ENCODE measurements around the gene ACBD4. TPM values are rescaled to one million over a fixed set of nuclear protein-coding genes. Genes with fewer than 3 reads are reported as not detected.

The ACBD4 gene
- total and polyA plus RNA-seq, 2 of the 4 experiments (the other 2 are of a cell fraction), result 2.3 to 5.7 TPM

GRCh38 chr17:45086391-45086790, 49.1 kb upstream of the ACBD4 start (continued):
- TF ChIP-seq MXI1 (IDR thresholded peaks at IDR 0.05; ENCODE audit: borderline replicate concordance, low read depth, low read length), result no peak
- no peak for TF ChIP-seq MAZ (IDR thresholded peaks at IDR 0.05; ENCODE audit: borderline replicate concordance, low read depth, low read length)
- no peak for TF ChIP-seq FOS (IDR thresholded peaks at IDR 0.05; ENCODE audit: low read depth, low read length)
- no peak for TF ChIP-seq SMC3 (IDR thresholded peaks at IDR 0.05; ENCODE audit: low read depth, low read length)

GRCh38 chr17:45086865-45087503, 48.5 kb upstream of the ACBD4 start:
- Histone ChIP-seq H3K79me1 (ENCODE audit: low read depth in 1 of 2, low read length in 2 of 2) (peaks cover 15 to 65% of the 10 kb centered on the region in 2 experiments), H3K36me3 (ENCODE audit: control insufficient read depth, insufficient read depth, low read length) (peaks cover 53% of the 10 kb centered on the region), H3K18ac (ENCODE audit: low read depth, low read length) (no peak overlapping the region), H2AFZ (replicated peaks; ENCODE audit: low read length, poor library complexity) (no peak overlapping the region), H3K4ac (ENCODE audit: low read depth, low read length) (peak overlapping the region; percentile 80; the same call in 1 of the 2 replicates), H3K9me3 (ENCODE audit: control insufficient read depth, insufficient read depth, low read length) (no peaks in the 10 kb centered on the region), H3K4me1 (ENCODE audit: control insufficient read depth, insufficient read depth, low read length) (peaks cover 23% of the 10 kb centered on the region), H3K23ac (ENCODE audit: low read depth, low read length) (peak overlapping the region; percentile 66; the same call in 1 of the 2 replicates), H4K91ac (ENCODE audit: insufficient read depth, low read depth, low read length) (no peak overlapping the region), H3K27ac (ENCODE audit: insufficient read depth, low read length) (peak overlapping the region; percentile 85; the same call in 1 of the 2 replicates), H3K4me3 (ENCODE audit: insufficient read depth, low read depth, low read length) (no peak overlapping the region), H3K14ac (replicated peaks; ENCODE audit: low read depth, low read length) (peak overlapping the region; percentile 63; the same call in 1 of the 2 replicates), H3K56ac (ENCODE audit: extremely low read depth, insufficient read depth, low read length) (no peak overlapping the region), H3K9me1 (ENCODE audit: insufficient read depth, low read length) (peaks cover 24% of the 10 kb centered on the region), H4K8ac (ENCODE audit: low read depth in 2 of 2, low read length in 2 of 2) (peak overlapping the region in 1 of 2 experiments; percentile 27; a peak in 1 of 4 replicates), H2AK9ac (replicated peaks; ENCODE audit: low read depth, low read length, poor library complexity) (no peak overlapping the region), H2AK5ac (ENCODE audit: low read depth, low read length) (no peak overlapping the region), H2BK15ac (ENCODE audit: low read depth, low read length) (peak overlapping the region; percentile 31; the same call in 1 of the 3 replicates), H2BK120ac (ENCODE audit: low read depth, low read length) (no peak overlapping the region), H4K20me1 (ENCODE audit: insufficient read depth, low read length) (peaks cover 5% of the 10 kb centered on the region), H4K5ac (ENCODE audit: low read depth, low read length) (no peak overlapping the region), H3K9ac (ENCODE audit: low read depth, low read length) (no peak overlapping the region), H3K27me3 (ENCODE audit: control insufficient read depth, insufficient read depth, low read length) (no peaks in the 10 kb centered on the region), H2BK5ac (ENCODE audit: low read depth, low read length, poor library complexity, severe bottlenecking) (peak overlapping the region; percentile 63), H2BK20ac (ENCODE audit: low read depth, low read length) (no peak overlapping the region), H3K4me2 (ENCODE audit: low read depth, low read length) (no peak overlapping the region)
- no CpG with 5 or more reads among the region's 6 CpGs for WGBS, 2 experiments (ENCODE audit: extremely low coverage in 2 of 2, insufficient read length in 1 of 2)
- dilution Hi-C loops (cut with HindIII; ENCODE audit: low sequenced_read_pairs, unreplicated experiment) (no loop called here), intact Hi-C loops (cut with micrococcal nuclease) (no loop called here), in situ Hi-C loops (cut with MboI; ENCODE audit: low sequenced_read_pairs) (no loop called here)
- no TSS peak for BruUV-seq (replicated peaks)
- ATAC-seq (ENCODE audit: low read depth) (no peak), DNase-seq (no peak)
- ChIA-PET CTCF (interaction anchor here (0.7 to 1.1 kb wide), 2 partner anchors 9 to 12 kb away, joined by 3 read pairs; no protein-coding TSS in a partner anchor), POLR2A (ENCODE audit: unreplicated experiment) (interaction anchor here (0.7 to 0.8 kb wide), 2 partner anchors 25 to 26 kb away, joined by 3 to 4 read pairs; partner anchors contain the start of gene NMT1)
- no peak for TF ChIP-seq NFE2L2 (IDR thresholded peaks at IDR 0.05; ENCODE audit: low read depth, low read length)
- TF ChIP-seq POLR2A (IDR thresholded peaks at IDR 0.05; ENCODE audit: low read depth, low read length), result no peak
- no peak for TF ChIP-seq CEBPB (IDR thresholded peaks at IDR 0.05; ENCODE audit: low read depth, low read length)
- TF ChIP-seq BHLHE40 (IDR thresholded peaks at IDR 0.05; ENCODE audit: low read depth, low read length), result no peak
- TF ChIP-seq MXI1 (IDR thresholded peaks at IDR 0.05; ENCODE audit: borderline replicate concordance, low read depth, low read length), result no peak
- no peak for TF ChIP-seq RFX5 (IDR thresholded peaks at IDR 0.05; ENCODE audit: low read depth, low read length)
- no peak for TF ChIP-seq USF2 (IDR thresholded peaks at IDR 0.05; ENCODE audit: low read depth, low read length)
- no peak for TF ChIP-seq RAD21 (IDR thresholded peaks at IDR 0.05; ENCODE audit: low read length)
- no peak for TF ChIP-seq SMC3 (IDR thresholded peaks at IDR 0.05; ENCODE audit: low read depth, low read length)
- no peak for TF ChIP-seq ELK1 (IDR thresholded peaks at IDR 0.05; ENCODE audit: borderline replicate concordance, low read depth, low read length)
- no peak for TF ChIP-seq MAZ (IDR thresholded peaks at IDR 0.05; ENCODE audit: borderline replicate concordance, low read depth, low read length)
- TF ChIP-seq FOS (IDR thresholded peaks at IDR 0.05; ENCODE audit: low read depth, low read length), result no peak
- no peak for TF ChIP-seq MAFK (IDR thresholded peaks at IDR 0.05; ENCODE audit: low read depth, low read length)

Data from IMR-90 (cell line).